Gastroesophageal sphincter (tissue), 4 donors: ENCODE results near the gene CFAP45. TPM values are rescaled to one million over a fixed set of nuclear protein-coding genes. Genes with fewer than 3 reads are reported as not detected.

ENCODE experiments used
- ATAC-seq: fragments of 150-250 bp; one replicate; pipeline ENCODE4 v1.9.1; 2016; ENCODE audit warnings: mild to moderate bottlenecking, moderate library complexity
- H3K27ac ChIP-seq, 4 donors: fragments of 200-600 bp; sonication (generic) in 3 of 4; 1 replicate in 3 of 4; 2 replicates in 1 of 4; pipeline ENCODE4 v1.5.1; 2016 to 2019
- H3K27me3 ChIP-seq: fragments of 200-600 bp; sonication (generic); one replicate; pipeline ENCODE4 v1.5.1; 2019
- H3K36me3 ChIP-seq, 2 donors: fragments of 200-600 bp; sonication (generic); one replicate each; pipeline ENCODE4 v1.5.1; 2019; ENCODE audit warnings: control low read depth in 1 of 2
- H3K4me1 ChIP-seq, 3 donors: fragments of 200-600 bp; sonication (generic); 1 replicate in 2 of 3; 2 replicates in 1 of 3; pipeline ENCODE4 v1.5.1; 2016 to 2019; ENCODE audit warnings: control low read depth in 2 of 3
- H3K4me3 ChIP-seq, 2 donors: fragments of 200-600 bp; sonication (generic); one replicate each; pipeline ENCODE4 v1.5.1; 2019; ENCODE audit warnings: mild to moderate bottlenecking in 1 of 2, moderate library complexity in 1 of 2
- H3K9me3 ChIP-seq, 3 donors: fragments of 200-600 bp; sonication (generic); one replicate each; pipeline ENCODE4 v1.5.1; 2017 to 2019; ENCODE audit warnings: control low read depth in 2 of 3
- CTCF ChIP-seq, 4 experiments: fragments of 200-600 bp in 2 of 4; fragments of 450-650 bp in 2 of 4; sonication (generic) in 1 of 4; IDR thresholded peaks; one replicate each; pipeline ENCODE4 v1.5.1; 2017 to 2019; ENCODE audit warnings: antibody characterized with exemption in 4 of 4, mild to moderate bottlenecking in 2 of 4, moderate library complexity in 2 of 4
- EP300 ChIP-seq: sonication (generic); formaldehyde crosslinking; IDR thresholded peaks from one replicate; pipeline ENCODE4 v1.6.1; 2017; ENCODE audit warnings: antibody characterized with exemption, mild to moderate bottlenecking
- POLR2A ChIP-seq, 2 donors: fragments of 450-650 bp; IDR thresholded peaks; one replicate each; pipeline ENCODE4 v1.6.1; 2017; ENCODE audit warnings: antibody characterized with exemption in 2 of 2, mild to moderate bottlenecking in 2 of 2, moderate library complexity in 1 of 2
- POLR2AphosphoS5 ChIP-seq: sonication (generic); formaldehyde crosslinking; IDR thresholded peaks from one replicate; pipeline ENCODE4 v1.6.1; 2017; ENCODE audit warnings: antibody characterized with exemption
- WGBS, 2 donors: methylation state at CpG; one replicate each; pipeline ENCODE4 v1.1.5; 2018; ENCODE audit warnings: low coverage in 1 of 2; 5-methylcytosine and 5-hydroxymethylcytosine counted together
- small RNA-seq, 4 donors: library from RNA; depleted of rRNA; stranded (forward); fragments of <200 nt; gene quantifications; one replicate each; pipeline ENCODE3, GENCODE V24; 2016
- total RNA-seq, 4 donors: library from RNA; depleted of rRNA; stranded (reverse); fragments of >200 nt; gene quantifications; one replicate each; pipeline ENCODE4 v1.1.0, GENCODE V29; 2016

Gene CFAP45
- total RNA-seq, 4 donors from 2014 or later = 0.27 to 0.81 TPM; not detected in 2

DNA sequence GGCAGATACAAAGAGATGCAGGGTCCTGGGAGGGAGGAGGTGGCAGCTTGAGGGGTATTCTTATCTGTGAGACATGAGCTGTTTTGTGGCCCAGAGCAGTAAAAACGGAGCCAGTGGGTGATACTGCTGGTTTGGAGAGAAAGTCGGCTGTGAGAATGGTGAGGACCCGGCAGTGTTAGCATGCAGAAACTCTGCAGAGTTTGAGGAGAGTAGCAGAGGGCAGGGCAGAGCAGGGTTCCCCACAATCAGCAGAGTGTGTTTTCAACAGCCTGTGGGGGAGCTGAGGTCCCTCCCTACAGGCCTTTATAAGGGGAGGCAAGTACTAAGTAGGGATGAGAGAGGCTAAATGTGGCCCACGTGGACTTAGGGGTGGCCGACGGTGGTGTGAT, 72.9 kb downstream of the CFAP45 start:
- ATAC-seq = no peak
- no peak for TF ChIP-seq EP300
- no peak for TF ChIP-seq POLR2AphosphoS5
- TF ChIP-seq POLR2A (IDR thresholded peaks at IDR 0.05) = no peak
- no peak for TF ChIP-seq CTCF (IDR thresholded peaks at IDR 0.05)
- 75 to 94% methylated on average over 3 to 4 of the region's 6 CpGs for WGBS, 2 donors
- Histone ChIP-seq H3K36me3 (no peaks in the 10 kb centered on the region), H3K4me3 (no peak overlapping the region), H3K9me3 (no peaks in the 10 kb centered on the region), H3K27me3 (peaks cover 26% of the 10 kb centered on the region), H3K27ac (no peak overlapping the region), H3K4me1 (no peaks in the 10 kb centered on the region)

DNA sequence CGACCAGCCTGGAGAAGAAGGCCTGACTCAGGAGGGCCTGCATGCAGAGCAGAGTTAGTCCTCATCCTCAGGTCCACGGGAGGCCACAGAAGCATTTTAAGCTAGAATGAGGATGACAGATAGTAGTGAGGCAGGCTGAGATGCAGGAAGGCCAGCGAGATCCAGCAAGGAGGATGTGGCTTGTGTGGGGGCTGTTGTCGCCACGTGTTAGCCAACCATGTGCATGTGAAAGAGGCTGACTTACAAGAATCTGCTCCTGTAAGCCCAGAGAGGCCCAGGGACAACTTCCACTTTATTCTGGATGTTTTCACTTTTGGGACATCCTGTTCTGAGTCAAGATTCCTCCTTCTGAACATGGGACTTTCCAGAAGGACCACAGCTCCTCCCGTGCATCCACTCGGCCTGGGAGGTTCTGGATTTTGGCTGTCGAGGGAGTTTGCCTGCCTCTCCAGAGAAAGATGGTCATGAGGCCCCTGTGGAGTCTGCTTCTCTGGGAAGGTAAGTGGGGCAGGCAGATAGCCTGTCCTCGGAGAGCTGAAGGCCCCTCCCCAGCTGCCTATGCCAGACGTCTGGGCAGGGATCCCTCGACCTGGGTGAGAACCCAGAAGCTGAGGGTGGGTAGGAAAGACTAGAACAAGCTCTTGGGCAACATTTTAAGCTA, 73.4 kb downstream of the CFAP45 start, which contains the start of gene SLAMF8:
SLAMF8 (plus strand) TSS at position 433 of the 661 bp plus-strand sequence; CDS start at position 459, 26 bp downstream.
- Histone ChIP-seq H3K4me3 (no peak within 1 kb of the TSS), H3K36me3 (no peaks in the 10 kb centered on the region), H3K4me1 (no peaks in the 10 kb centered on the region), H3K27ac (no peak within 1 kb of the TSS), H3K9me3 (no peaks in the 10 kb centered on the region), H3K27me3 (peaks cover 30% of the 10 kb centered on the region)
- 72 to 78% methylated on average over 3 to 5 of the region's 11 CpGs for WGBS, 2 donors
- TF ChIP-seq EP300 (no peak), POLR2A (IDR thresholded peaks at IDR 0.05) (no peak), CTCF (IDR thresholded peaks at IDR 0.05) (no peak), POLR2AphosphoS5 (no peak)
- ATAC-seq = no peak

- Histone ChIP-seq H3K4me1 (no peaks in the 10 kb centered on the region), H3K9me3 (no peaks in the 10 kb centered on the region), H3K27ac (no peak overlapping the region), H3K27me3 (peaks cover 36% of the 10 kb centered on the region), H3K36me3 (no peaks in the 10 kb centered on the region), H3K4me3 (no peak overlapping the region)
- no peak for ATAC-seq
- TF ChIP-seq CTCF (IDR thresholded peaks at IDR 0.05) (no peak), EP300 (no peak), POLR2AphosphoS5 (no peak), POLR2A (IDR thresholded peaks at IDR 0.05) (no peak)
- WGBS, 2 donors = no CpG with 5 or more reads among the region's 3 CpGs
These were observed 74.4 kb downstream of the CFAP45 start for GRCh38 chr1:159825564-159825963.

DNA sequence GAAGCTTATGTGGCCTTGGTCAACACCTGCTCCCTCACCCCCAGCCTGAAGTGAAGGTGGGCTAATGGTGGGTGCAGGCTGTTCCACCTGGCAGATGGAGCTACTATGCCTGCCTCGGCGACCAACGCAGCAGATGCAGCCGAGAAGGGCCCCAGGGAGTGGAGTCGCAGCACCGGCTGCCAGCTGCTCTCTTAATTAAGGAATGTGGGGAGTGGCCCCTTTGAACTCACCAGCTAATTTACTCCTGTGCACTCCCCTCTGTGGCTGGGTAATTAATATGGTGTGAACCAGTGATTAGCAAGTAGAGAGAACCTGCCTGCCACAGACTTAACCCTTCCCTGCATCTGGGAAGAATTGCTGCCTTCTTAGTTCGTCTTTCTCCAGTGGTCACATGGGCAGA, 76.6 kb downstream of the CFAP45 start:
- Histone ChIP-seq H3K27me3 (peaks cover 36% of the 10 kb centered on the region), H3K4me3 (no peak overlapping the region), H3K9me3 (no peaks in the 10 kb centered on the region), H3K36me3 (no peaks in the 10 kb centered on the region), H3K27ac (no peak overlapping the region), H3K4me1 (no peaks in the 10 kb centered on the region)
- no peak for TF ChIP-seq POLR2AphosphoS5
- no peak for TF ChIP-seq CTCF (IDR thresholded peaks at IDR 0.05)
- no peak for TF ChIP-seq EP300
- TF ChIP-seq POLR2A (IDR thresholded peaks at IDR 0.05) = no peak
- 32% methylated on average over 3 of the region's 7 CpGs; no CpG with 5 or more reads in 1 of the 2 donors for WGBS, 2 donors
- ATAC-seq = no peak

Small RNA genes lying within 50 kb of the gene (small RNA-seq; reads per million reads assigned to genes)
- 0 reads per million in 4 donors for gene MIR4259
- gene RF00570 = 0 reads per million in 4 donors

Other genes starting within 250 kb of the CFAP45 start
- under 1 TPM in 1 of 4 donors, not detected in 3; 0.27 TPM for gene CRP, start 185.6 kb downstream of the CFAP45 start, total RNA-seq
- gene DUSP23, start 119.2 kb downstream of the CFAP45 start, total RNA-seq = 10 to 100 TPM; 45.9 to 64.3 (median 56.4) TPM
- gene FCRL6, start 97.8 kb downstream of the CFAP45 start, total RNA-seq = 1 to 10 TPM in 1 of 4 donors, under 1 TPM in 2, not detected in 1; 0.62 to 1.9 (median 0.94) TPM
- 1 to 10 TPM in 3 of 4 donors, not detected in 1; 1.4 to 4.3 (median 4.2) TPM for gene SLAMF8, start 73.3 kb downstream of the CFAP45 start, total RNA-seq
- gene VSIG8, start 37.5 kb downstream of the CFAP45 start, total RNA-seq = not detected
- gene TAGLN2, start 25.3 kb upstream of the CFAP45 start, total RNA-seq = 100 to 1,000 TPM in 3 of 4 donors, 10 to 100 TPM in 1; 75.3 to 239 (median 217) TPM
- under 1 TPM in 2 of 4 donors, not detected in 2; 0.35 to 0.62 TPM for gene IGSF9, start 45.4 kb upstream of the CFAP45 start, total RNA-seq
- not detected for gene SLAMF9, start 54.1 kb upstream of the CFAP45 start, total RNA-seq
- 1 to 10 TPM; 3.7 to 5.4 (median 4.4) TPM for gene PIGM, start 131.8 kb upstream of the CFAP45 start, total RNA-seq
- gene KCNJ10, start 170.0 kb upstream of the CFAP45 start, total RNA-seq = not detected
- gene KCNJ9, start 181.4 kb upstream of the CFAP45 start, total RNA-seq = not detected
- 10 to 100 TPM; 17.1 to 23.0 (median 19.4) TPM for gene IGSF8, start 198.5 kb upstream of the CFAP45 start, total RNA-seq
- gene ATP1A2, start 215.6 kb upstream of the CFAP45 start, total RNA-seq = 100 to 1,000 TPM; 100 to 348 (median 142) TPM